ENCODE measurements around the gene TIAM2. TPM values are rescaled to one million over a fixed set of nuclear protein-coding genes. Genes with fewer than 3 reads are reported as not detected.

TIAM2 gene
- total and polyA plus RNA-seq, 2 experiments from 2014 or later, result 5.5 to 16.9 TPM

DNA sequence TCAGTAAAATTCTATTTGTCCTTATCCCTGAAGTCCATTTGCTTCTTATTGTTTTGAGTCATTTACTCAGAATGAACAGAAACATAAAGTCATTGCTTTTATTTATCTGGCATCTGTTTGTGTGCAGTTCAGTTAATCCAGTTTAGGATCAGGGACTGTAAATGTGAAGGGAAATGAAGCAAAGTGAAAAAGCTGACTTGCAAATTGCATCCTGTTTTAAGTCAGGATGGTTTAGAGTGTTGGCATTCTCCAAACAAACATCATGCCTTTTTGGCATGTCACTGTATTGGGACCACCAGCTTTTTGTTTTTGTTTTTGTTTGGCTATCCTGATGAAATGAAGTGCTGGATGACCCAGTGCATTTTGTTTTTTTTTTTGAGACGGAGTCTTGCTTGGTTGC, 168.5 kb downstream of the TIAM2 start:
- Histone ChIP-seq H3K36me3 (replicated peaks; ENCODE audit: insufficient read depth, low read depth) (no peaks in the 10 kb centered on the region), H3K4me2 (no peak overlapping the region), H4K20me1 (ENCODE audit: insufficient read depth, poor library complexity, severe bottlenecking) (no peaks in the 10 kb centered on the region), H3K4me3 (no peak overlapping the region), H3K4me1 (ENCODE audit: insufficient read depth) (no peaks in the 10 kb centered on the region), H3K9me3 (ENCODE audit: low read depth) (no peaks in the 10 kb centered on the region), H3K27me3 (no peaks in the 10 kb centered on the region), H3K27ac (no peak overlapping the region), H3K9me2 (replicated peaks; ENCODE audit: insufficient read depth) (no peaks in the 10 kb centered on the region), H2AFZ (no peak overlapping the region), H3K79me2 (no peaks in the 10 kb centered on the region)
- WGBS (ENCODE audit: low lambda C conversion rate, missing lambda C conversion rate), result 80% methylated on average over 1 of the region's 1 CpG
- TF ChIP-seq, protein P1, sequence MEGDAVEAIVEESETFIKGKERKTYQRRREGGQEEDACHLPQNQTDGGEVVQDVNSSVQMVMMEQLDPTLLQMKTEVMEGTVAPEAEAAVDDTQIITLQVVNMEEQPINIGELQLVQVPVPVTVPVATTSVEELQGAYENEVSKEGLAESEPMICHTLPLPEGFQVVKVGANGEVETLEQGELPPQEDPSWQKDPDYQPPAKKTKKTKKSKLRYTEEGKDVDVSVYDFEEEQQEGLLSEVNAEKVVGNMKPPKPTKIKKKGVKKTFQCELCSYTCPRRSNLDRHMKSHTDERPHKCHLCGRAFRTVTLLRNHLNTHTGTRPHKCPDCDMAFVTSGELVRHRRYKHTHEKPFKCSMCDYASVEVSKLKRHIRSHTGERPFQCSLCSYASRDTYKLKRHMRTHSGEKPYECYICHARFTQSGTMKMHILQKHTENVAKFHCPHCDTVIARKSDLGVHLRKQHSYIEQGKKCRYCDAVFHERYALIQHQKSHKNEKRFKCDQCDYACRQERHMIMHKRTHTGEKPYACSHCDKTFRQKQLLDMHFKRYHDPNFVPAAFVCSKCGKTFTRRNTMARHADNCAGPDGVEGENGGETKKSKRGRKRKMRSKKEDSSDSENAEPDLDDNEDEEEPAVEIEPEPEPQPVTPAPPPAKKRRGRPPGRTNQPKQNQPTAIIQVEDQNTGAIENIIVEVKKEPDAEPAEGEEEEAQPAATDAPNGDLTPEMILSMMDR (IDR thresholded peaks at IDR 0.05; ENCODE audit: poor library complexity), result no peak
- no peak for TF ChIP-seq EZH2phosphoT487 (IDR thresholded peaks at IDR 0.05; ENCODE audit: low read depth, severe bottlenecking, unreplicated experiment)
- TF ChIP-seq EZH2 (IDR thresholded peaks at IDR 0.05; ENCODE audit: borderline replicate concordance), result no peak
- no peak for DNase-seq (ENCODE audit: low spot score)

DNA sequence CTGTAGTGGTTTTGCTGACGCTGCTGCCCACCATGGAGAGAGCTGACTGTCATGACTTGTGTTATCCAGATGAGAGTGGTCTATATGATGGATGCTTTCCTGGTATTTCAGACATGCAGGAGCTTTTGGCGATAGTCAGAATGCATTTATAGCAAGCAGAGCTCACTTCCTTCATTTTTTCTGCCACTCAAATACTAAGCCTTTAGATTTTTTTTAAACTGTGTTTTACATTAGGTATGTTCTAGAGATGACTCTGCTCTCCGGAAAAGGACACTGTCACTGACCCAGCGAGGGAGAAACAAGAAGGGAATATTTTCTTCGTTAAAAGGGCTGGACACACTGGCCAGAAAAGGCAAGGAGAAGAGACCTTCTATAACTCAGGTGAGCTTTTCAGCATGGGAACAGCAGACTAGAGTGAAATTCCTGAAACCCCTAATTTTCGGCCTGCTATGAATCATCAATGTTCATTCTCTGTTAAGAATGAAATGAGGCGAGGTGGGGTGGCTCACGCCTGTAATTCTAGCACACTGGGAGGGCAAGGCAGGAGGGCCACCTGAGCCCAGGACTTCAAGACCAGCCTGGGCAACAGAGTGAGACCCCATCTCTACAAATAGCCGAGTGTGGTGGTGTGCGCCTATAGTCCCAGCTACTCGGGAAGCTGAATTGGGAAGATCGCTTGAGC, 170.1 kb downstream of the TIAM2 start:
- no peak overlapping the region for H3K4me2 ChIP-seq
- no peaks in the 10 kb centered on the region for H3K9me2 ChIP-seq (replicated peaks; ENCODE audit: insufficient read depth)
- WGBS (ENCODE audit: low lambda C conversion rate, missing lambda C conversion rate), result 89% methylated on average over 12 of the region's 12 CpGs
- no peaks in the 10 kb centered on the region for H3K27me3 ChIP-seq
- TF ChIP-seq, protein P1 (IDR thresholded peaks at IDR 0.05; ENCODE audit: poor library complexity), result no peak
- TF ChIP-seq EZH2phosphoT487 (IDR thresholded peaks at IDR 0.05; ENCODE audit: low read depth, severe bottlenecking, unreplicated experiment), result no peak
- no peaks in the 10 kb centered on the region for H3K9me3 ChIP-seq (ENCODE audit: low read depth)
- no peaks in the 10 kb centered on the region for H4K20me1 ChIP-seq (ENCODE audit: insufficient read depth, poor library complexity, severe bottlenecking)
- no peak for DNase-seq (ENCODE audit: low spot score)
- no peaks in the 10 kb centered on the region for H3K36me3 ChIP-seq (replicated peaks; ENCODE audit: insufficient read depth, low read depth)
- no peak overlapping the region for H2AFZ ChIP-seq
- no peak overlapping the region for H3K27ac ChIP-seq
- no peaks in the 10 kb centered on the region for H3K4me1 ChIP-seq (ENCODE audit: insufficient read depth)
- no peaks in the 10 kb centered on the region for H3K79me2 ChIP-seq
- H3K4me3 ChIP-seq, result no peak overlapping the region

DNA sequence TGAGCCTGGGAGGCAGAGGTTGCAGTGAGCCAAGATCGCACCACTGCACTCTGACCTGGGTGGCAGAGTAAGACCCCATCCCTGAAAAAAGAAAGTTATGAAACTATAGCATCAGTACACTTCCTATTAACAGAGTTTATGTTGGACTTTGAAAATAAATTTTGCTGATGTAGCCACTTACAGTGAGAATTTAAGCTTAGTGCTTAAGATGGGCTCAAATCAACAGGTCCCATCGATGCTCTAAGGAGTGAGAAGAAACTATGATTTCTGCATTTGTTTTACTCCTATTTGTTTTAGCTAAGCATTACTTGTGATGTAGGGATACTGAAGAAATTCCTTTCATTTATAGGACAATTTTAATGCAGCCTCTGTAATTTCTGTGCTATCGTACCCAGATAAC, 175.4 kb downstream of the TIAM2 start:
- H3K36me3 ChIP-seq (replicated peaks; ENCODE audit: insufficient read depth, low read depth), result no peaks in the 10 kb centered on the region
- no peak for DNase-seq (ENCODE audit: low spot score)
- no peaks in the 10 kb centered on the region for H3K9me3 ChIP-seq (ENCODE audit: low read depth)
- H3K27ac ChIP-seq, result no peak overlapping the region
- no peak overlapping the region for H3K4me3 ChIP-seq
- H3K4me1 ChIP-seq (ENCODE audit: insufficient read depth), result no peaks in the 10 kb centered on the region
- TF ChIP-seq, protein P1 (IDR thresholded peaks at IDR 0.05; ENCODE audit: poor library complexity), result no peak
- TF ChIP-seq EZH2 (IDR thresholded peaks at IDR 0.05; ENCODE audit: borderline replicate concordance) (no peak), EZH2phosphoT487 (IDR thresholded peaks at IDR 0.05; ENCODE audit: low read depth, severe bottlenecking, unreplicated experiment) (no peak)
- no peak overlapping the region for H2AFZ ChIP-seq
- no peaks in the 10 kb centered on the region for H3K27me3 ChIP-seq
- no peaks in the 10 kb centered on the region for H4K20me1 ChIP-seq (ENCODE audit: insufficient read depth, poor library complexity, severe bottlenecking)
- no peaks in the 10 kb centered on the region for H3K9me2 ChIP-seq (replicated peaks; ENCODE audit: insufficient read depth)
- no peaks in the 10 kb centered on the region for H3K79me2 ChIP-seq
- 90% methylated on average over 3 of the region's 3 CpGs for WGBS (ENCODE audit: low lambda C conversion rate, missing lambda C conversion rate)
- H3K4me2 ChIP-seq, result no peak overlapping the region

Measured in hepatocyte (in vitro differentiated cells).